CD4-positive, alpha-beta T cell treated with Interleukin-6 for 4 hours (primary cell): ENCODE data around the gene RNF5.

ENCODE experiments used
- DNase-seq: peaks from one replicate; pipeline ENCODE4 v3.0.0-alpha.2; 2020; ENCODE audit warnings: mixed read lengths

The RNF5 gene

GRCh38 chr6:32152769-32153563, 25.2 kb upstream of the RNF5 start:
- DNase-seq: no peak

- peak; percentile 73 for DNase-seq
Observed at GRCh38 chr6:32153564-32154513, 24.4 kb upstream of the RNF5 start, which contains the start of gene PPT2. Gene PPT2 (plus strand): TSS chr6:32154141. CDS start chr6:32154595, 454 bp downstream.

DNA sequence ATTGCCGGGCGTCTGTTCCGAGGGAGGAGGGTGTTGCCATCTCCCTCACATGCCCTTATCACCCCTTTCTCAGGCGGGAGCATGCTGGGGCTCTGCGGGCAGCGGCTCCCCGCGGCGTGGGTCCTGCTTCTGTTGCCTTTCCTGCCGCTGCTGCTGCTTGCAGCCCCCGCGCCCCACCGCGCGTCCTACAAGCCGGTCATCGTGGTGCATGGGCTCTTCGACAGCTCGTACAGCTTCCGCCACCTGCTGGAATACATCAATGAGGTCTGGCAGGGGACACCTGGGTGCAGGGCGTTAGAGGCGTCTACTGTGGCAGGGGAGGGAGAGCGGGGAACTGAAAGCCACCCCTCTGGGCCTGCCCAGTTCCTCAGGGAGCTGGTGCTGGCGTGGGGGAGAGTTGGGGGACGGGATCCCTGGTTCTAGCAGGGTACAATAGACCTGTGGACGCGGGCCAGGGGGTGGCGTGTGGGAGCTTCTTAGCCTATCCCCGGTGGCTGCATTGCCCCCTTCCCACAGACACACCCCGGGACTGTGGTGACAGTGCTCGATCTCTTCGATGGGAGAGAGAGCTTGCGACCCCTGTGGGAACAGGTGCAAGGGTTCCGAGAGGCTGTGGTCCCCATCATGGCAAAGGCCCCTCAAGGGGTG, 23.6 kb upstream of the RNF5 start:
- peak; percentile 75 for DNase-seq

- no peak for DNase-seq
Observed at GRCh38 chr6:32156891-32157290, 21.3 kb upstream of the RNF5 start.

- DNase-seq: no peak
Observed at GRCh38 chr6:32158052-32158451, 20.2 kb upstream of the RNF5 start.

- DNase-seq: no peak
Observed at GRCh38 chr6:32163559-32164258, 14.5 kb upstream of the RNF5 start.

- no peak for DNase-seq
Observed at GRCh38 chr6:32164295-32164694, 13.9 kb upstream of the RNF5 start, which contains the start of gene EGFL8. Gene EGFL8 (plus strand): TSS chr6:32164595. CDS start chr6:32166166, 1,571 bp downstream.

- no peak for DNase-seq
Observed at GRCh38 chr6:32166411-32167061, 11.7 kb upstream of the RNF5 start.

- DNase-seq: no peak
Observed at GRCh38 chr6:32167154-32167760, 10.9 kb upstream of the RNF5 start.

DNA sequence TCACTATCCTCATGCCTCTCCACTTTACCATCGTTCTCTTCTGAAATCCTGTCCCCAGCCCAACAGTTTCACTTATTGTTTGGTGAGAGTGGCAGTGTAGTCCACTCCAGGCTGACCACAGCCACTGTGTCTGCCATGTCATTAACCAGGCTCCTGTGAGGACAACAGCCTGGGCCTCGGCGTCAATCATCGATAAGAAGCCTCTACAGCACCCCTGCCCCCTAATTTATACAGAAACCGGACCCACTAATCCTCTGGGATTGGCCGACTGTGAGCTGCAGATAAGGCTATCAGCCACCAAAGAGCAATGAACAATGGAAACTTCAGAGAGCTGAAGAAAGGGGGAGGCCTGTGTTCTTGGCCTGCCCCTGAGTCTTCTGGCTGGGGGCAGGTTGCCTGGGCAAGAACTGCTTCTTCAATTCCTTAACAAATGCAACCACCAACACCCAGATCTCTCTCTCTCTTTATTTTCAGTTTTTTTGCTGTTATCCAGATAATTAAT, 10.4 kb upstream of the RNF5 start:
- DNase-seq: no peak

GRCh38 chr6:32168350-32168749, 9.9 kb upstream of the RNF5 start:
- DNase-seq: no peak

GRCh38 chr6:32168807-32169591, 9.2 kb upstream of the RNF5 start:
- no peak for DNase-seq

DNA sequence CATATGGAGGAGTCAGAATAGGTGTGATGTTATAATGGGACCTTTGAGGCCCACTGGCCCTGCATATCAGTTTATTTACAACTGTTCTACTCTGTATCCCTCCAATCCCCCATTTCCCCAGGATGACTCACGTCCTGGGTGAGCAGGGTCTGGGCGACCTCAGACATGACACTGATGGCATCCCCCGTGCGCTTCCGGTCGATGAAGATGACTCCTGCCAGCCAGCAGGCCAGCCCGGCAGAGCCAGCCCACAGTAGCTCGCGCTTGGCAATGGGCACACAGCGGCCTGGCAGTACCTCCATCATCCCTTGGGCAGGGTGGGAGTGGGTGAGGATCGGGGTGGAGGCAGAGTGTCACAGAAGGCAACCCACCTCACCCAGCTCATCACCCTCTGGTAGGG, 7.9 kb upstream of the RNF5 start:
- no peak for DNase-seq

GRCh38 chr6:32171234-32171633, 7.0 kb upstream of the RNF5 start:
- DNase-seq: no peak

- no peak for DNase-seq
Observed at GRCh38 chr6:32173051-32173727, 5.0 kb upstream of the RNF5 start.

GRCh38 chr6:32174416-32174815, 3.8 kb upstream of the RNF5 start:
- DNase-seq: no peak

GRCh38 chr6:32175322-32175710, 2.9 kb upstream of the RNF5 start:
- no peak for DNase-seq

DNA sequence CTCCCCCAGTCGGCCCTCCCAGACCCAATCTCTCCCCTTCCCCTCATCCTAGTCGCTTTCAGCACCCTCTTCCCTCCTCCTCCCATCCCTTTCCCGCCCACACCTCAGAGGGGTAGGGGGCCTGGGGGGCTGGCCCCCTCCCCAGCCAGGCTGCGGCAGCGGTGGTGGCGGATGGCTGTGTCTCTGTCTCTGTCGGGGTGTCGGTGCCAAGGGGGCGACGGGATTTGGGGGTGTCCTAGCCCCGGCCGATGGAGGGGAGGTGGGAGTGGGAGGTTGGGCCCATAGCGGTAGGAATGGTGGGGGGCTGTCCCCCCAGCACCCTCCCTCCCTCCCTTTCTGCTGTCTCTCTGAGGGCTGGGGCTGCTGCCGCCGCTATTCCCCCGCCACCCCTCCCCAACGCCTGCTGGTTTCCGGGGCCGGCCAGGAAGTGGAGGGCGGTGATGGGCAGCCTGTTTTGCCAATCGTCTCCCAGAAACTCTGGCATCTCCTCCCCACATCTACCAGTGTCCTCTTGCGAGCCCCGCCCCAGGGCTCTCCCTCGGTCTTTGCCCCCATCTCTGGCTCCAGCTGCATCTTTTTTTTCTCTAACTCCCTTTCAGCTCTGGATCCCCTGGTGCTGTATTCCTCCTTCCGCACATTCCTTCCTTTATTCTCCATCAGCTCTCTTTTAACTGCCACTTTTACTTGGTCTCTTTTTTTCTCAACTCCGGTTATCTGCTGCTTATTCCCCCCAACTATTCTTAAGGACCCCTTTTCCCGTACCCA, 2.3 kb upstream of the RNF5 start, which contains the start of gene AGPAT1:
Gene AGPAT1, minus strand, starts transcription at position 374 of the 765 bp plus-strand sequence. CDS start 4,588 bp downstream, outside the sequence.
- DNase-seq: peak; percentile 96
